HCT116 (cell line): ENCODE measurements around the gene AMN.

Source experiments
- ATF3 ChIP-seq: IDR thresholded peaks from 2 replicates; pipeline ENCODE4 v1.6.1; 2012
- CEBPB ChIP-seq: IDR thresholded peaks from 2 replicates; pipeline ENCODE4 v1.6.1; 2012; ENCODE audit warnings: low read depth
- CTCF ChIP-seq, 3 experiments: fragments of 200-600 bp in 1 of 3; sonication (generic) in 1 of 3; IDR thresholded peaks in 2 of 3; conservative IDR thresholded peaks in 1 of 3; 2 replicates each; pipeline ENCODE4 v1.5.1; 2012 to 2017; ENCODE audit warnings: low read depth in 2 of 3, low read length in 2 of 3, antibody characterized with exemption in 1 of 3, borderline replicate concordance in 1 of 3, control low read depth in 1 of 3, mild to moderate bottlenecking in 1 of 3, mixed read lengths in 1 of 3, mixed run types in 1 of 3, moderate library complexity in 1 of 3; ENCODE audit not compliant: insufficient read depth in 1 of 3
- EZH2 ChIP-seq: fragments of 200-600 bp; sonication (generic); IDR thresholded peaks from 2 replicates; pipeline ENCODE4 v1.6.1; 2017; ENCODE audit warnings: antibody characterized with exemption, mixed run types
- EZH2phosphoT487 ChIP-seq: fragments of 200-600 bp; IDR thresholded peaks from 2 replicates; pipeline ENCODE4 v1.6.1; 2018; ENCODE audit warnings: antibody characterized with exemption, borderline replicate concordance
- POLR2A ChIP-seq: IDR thresholded peaks from 2 replicates; pipeline ENCODE4 v1.7.0; 2011; ENCODE audit warnings: borderline replicate concordance; ENCODE audit not compliant: insufficient read depth, insufficient read length; ENCODE audit errors: extremely low read depth
- POLR2AphosphoS5 ChIP-seq: IDR thresholded peaks from 2 replicates; pipeline ENCODE4 v1.6.1; 2011; ENCODE audit warnings: mild to moderate bottlenecking, low read depth, low read length, moderate library complexity
- RAD21 ChIP-seq: IDR thresholded peaks from 2 replicates; pipeline ENCODE4 v1.6.1; 2012; ENCODE audit warnings: low read depth, mild to moderate bottlenecking
- REST ChIP-seq: IDR thresholded peaks from 2 replicates; pipeline ENCODE4 v1.6.1; 2012; ENCODE audit warnings: low read depth
- SIN3A ChIP-seq: IDR thresholded peaks from 2 replicates; pipeline ENCODE4 v1.6.1; 2012; ENCODE audit warnings: low read depth
- ZFX ChIP-seq: fragments of 450-650 bp; IDR thresholded peaks from 2 replicates; pipeline ENCODE4 v1.6.1; 2017

- TF ChIP-seq CTCF (IDR thresholded peaks at IDR 0.05 in 2 of 3, conservative IDR thresholded peaks at IDR 0.05 in 1 of 3; ENCODE audit: borderline replicate concordance in 1 of 3, insufficient read depth in 1 of 3, low read depth in 2 of 3, low read length in 2 of 3), result no peak
- TF ChIP-seq POLR2A, result no peak
- TF ChIP-seq EZH2, result no peak
- TF ChIP-seq POLR2AphosphoS5, result no peak
- no peak for TF ChIP-seq CEBPB
- TF ChIP-seq ZFX, result no peak
- no peak for TF ChIP-seq EZH2phosphoT487
- TF ChIP-seq ATF3, result no peak
- TF ChIP-seq RAD21, result no peak
- no peak for TF ChIP-seq SIN3A
- TF ChIP-seq REST, result no peak
Measured at GRCh38 chr14:102965282-102965681, 42.8 kb downstream of the AMN start.
